CD4-positive, alpha-beta T cell treated with Interleukin-1 beta for 1 hour (primary cell): ENCODE measurements around the gene SPRYD3.

Experiments used
- DNase-seq, 2 donors: peaks; one replicate each; pipeline ENCODE4 v3.0.0-alpha.2; 2020 to 2022

The SPRYD3 gene

DNA sequence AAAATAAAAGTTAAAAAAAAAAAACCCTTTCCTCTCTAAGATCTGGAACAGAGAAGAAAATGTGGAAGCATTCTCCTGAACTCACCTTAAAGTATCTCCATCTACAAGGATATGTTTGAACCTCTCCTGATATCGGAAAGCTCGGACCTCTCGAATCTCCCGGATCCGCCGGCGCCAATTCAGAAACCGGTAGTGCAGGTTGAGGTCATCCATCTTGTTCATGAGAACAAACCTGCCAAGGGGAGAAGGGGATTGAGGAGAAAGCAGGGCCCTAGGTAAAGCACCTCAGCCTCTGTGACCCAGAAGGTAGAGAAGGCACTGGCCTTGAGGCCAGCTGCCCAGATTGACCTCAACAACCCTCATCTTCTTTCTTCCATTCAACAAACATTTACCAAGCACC lies 2.2 kb downstream of the SPRYD3 start:
- DNase-seq, result no peak

DNA sequence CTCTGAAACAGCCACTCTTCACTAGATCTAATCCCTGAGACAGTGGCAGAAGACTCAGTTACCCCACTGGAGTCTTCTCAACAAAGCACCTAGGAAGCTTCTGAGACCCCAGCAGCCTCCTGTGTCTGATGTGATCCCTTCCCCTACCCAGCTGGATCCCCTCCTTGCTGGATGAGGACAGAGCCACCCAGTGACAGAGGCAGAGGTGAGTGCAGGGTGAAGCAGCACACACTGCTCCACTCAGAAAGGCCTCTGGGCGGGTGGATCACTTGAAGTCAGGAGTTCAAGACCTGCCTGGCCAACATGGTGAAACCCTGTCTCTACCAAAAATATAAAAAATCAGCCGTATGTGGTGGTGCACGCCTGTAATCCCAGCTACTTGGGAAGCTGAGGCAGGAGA lies 2.7 kb downstream of the SPRYD3 start:
- no peak for DNase-seq

DNA sequence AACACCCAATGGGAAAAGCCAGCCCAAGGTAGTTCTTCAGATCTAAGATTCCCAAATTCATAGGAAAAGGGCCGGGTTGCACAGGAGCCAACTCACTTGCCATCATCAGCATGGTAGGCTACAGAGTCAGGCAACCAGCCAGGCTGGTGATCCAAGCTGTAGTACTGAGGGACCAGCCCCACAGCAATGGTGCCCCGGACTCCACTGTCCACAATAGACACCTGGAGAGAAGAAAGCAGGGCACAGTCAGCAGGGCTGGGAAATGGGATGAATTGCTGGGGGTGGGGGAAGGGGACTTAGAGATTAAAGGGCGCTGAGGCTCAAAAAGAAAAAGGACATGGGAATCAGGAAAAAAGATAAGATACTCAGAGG lies 4.2 kb downstream of the SPRYD3 start:
- DNase-seq, result no peak

- DNase-seq, result no peak
These were observed 4.7 kb downstream of the SPRYD3 start for GRCh38 chr12:53074283-53074998.

DNA sequence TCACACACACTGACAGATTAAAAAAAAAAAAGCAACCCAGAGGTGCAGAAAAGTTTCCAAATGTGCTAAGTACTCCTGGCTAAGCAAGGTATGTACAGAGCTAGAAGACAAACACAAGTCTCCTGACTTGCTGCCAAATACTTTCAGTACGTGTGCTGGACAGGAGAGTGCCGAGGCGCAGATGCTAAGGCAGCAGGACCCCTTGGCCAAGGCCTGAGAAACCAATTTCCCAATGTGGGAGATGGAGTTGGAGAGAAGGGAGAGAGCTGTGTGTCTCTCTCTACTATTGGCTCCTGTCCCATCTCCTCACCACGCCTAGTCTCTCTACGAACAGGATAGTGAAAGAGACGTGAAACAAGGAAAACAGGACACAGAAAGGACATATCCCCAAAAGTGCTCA lies 5.3 kb downstream of the SPRYD3 start:
- DNase-seq, result no peak

DNA sequence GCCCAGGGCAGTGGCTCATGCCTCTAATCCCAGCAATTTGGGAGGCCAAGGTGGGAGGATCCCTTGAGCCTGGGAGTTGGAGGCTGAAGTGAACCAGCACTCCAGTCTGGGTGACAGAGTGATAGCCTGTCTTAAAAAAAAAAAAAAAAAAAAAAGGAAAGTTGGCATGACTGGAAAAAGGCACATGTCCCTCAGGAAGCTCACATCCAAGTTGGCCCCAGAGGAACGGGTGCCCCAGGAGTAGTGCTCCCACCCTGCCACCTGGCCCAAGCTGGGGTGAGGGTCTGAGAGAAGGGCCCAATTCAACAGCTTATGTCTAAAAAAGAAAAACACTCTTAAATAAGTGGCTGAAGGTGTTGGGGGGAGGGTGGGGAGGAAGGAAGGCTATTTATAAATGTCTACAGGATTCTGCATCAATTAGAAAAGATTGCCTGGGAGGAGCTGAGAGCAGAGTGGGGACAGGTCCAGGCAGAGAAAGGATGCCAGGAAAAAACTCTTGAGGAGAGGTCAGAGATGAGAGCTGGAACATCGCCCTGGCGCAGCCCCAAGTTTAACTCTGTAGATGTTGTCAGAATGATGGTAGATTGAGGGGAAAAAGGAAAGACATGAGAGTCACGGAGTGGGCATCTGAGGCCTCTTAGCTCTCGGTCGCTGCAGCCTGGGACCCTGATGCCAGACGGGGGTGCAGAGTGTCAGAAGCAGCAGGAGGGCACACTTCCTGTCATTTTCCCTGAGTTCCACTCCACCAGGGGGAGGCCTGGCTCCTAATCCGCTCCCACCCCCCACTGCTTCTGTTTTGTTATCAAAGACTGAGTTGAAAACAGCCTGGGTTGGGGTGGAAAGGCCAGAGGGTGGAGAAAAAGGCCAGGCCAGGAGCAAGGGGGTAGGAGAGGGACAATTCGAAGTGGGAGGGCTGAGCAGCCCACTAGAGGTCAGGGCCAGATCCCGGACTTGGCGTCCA lies 7.3 kb downstream of the SPRYD3 start:
- DNase-seq, result no peak

DNA sequence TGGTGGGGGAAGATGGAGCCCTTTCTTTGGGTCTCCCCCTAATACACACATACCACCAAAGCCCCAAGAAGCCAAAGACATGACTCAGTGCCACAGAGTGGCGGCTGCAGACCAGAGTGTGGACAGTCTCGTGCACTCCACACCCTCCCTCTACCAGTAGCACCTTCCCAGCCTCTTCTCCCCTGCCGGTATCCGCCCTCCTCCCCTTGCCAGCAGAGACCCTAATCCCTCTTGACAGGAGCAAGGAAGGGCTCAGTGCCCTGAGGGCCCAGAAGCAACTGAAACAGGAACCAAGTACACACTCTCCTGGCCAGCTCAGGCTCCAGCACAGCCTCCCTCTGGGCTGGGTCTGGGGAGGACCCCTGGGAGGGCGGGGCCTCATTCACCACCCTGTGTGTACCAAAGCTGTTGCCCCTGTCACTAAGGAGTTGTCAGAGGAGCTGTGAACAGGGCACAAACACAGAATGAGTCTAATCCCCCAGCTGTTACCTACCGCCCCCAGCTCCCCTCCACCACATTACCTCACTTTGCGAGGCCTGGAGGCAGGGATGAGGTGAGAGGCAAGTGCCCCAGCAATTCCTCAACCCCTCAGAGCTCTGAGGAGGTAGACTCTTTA lies 8.2 kb downstream of the SPRYD3 start:
- no peak for DNase-seq

DNA sequence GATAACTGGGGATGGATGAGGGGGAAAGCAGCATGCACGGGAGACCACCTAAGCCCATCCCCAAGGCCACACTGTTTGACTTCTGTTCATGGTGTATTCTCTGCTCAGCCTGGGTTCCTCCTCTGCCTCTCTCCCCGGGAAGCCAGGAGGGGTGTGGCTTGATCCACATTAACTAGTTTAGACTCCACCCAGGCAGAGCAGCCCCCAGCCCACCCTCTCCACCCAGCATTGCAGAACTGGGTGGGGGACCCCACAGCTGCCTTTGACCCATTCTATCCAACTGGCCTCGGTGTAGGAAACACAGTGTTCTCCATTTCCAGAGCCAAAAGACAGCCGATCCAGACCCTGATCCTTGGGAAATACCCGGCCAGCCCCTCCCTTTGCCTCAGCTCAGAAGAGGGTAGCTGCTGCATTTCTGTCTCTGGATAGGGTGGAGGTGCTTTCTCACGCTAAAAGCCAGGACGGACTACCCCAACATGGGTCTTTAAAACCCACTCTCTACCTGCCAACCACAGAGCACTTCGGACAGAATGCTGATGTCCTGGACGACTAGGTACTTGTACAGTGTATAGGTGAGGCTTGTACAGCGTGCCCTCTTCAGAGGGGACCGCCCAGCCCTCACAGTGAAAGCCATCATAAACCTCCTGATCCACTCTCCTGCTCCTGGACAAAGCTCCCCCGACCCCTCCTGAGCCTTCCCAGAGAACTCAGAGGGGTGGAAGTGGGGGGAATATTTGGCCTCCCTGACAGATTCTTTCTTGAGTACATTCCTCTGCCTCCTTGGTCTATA lies 9.4 kb downstream of the SPRYD3 start:
- DNase-seq, result no peak

DNA sequence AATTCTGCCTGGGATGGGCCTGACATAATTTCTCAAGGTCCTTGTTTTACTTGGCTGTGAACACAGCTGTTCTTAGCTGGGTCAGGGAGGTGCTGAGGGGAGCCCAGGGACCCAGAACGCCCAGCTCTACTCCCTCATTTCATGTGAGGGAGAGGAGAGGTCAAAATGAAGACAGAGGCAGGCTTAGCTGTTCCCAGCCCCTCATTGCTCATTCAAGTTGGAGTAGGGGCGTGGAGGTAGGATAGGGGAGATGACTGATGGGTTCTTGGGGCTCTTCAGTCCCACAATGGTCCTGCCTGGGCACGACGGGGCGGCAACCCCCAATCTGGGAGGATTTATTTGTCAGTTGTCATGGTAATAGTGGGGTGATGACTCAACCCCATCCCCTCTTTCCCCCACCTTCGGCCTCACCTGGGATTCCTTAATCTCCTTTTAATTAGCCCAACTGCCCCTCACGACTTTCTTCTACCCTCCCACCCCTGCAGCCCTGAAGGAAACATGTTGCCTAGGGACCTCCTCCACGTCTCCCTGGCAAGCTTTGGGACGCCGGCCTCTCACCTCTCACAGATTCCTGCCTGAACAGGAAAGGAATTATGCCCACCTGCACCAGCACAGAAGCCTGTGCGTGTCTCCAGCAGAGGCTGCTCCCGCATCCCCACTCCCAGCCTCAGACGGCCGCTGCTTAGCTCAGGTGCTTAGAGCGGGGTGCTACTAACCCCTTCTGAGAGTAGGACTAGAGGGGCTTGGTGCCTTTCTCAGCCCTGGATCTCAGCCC lies 10.2 kb downstream of the SPRYD3 start:
- no peak for DNase-seq

- no peak for DNase-seq
These were observed 11.0 kb downstream of the SPRYD3 start for GRCh38 chr12:53067993-53068770.

DNA sequence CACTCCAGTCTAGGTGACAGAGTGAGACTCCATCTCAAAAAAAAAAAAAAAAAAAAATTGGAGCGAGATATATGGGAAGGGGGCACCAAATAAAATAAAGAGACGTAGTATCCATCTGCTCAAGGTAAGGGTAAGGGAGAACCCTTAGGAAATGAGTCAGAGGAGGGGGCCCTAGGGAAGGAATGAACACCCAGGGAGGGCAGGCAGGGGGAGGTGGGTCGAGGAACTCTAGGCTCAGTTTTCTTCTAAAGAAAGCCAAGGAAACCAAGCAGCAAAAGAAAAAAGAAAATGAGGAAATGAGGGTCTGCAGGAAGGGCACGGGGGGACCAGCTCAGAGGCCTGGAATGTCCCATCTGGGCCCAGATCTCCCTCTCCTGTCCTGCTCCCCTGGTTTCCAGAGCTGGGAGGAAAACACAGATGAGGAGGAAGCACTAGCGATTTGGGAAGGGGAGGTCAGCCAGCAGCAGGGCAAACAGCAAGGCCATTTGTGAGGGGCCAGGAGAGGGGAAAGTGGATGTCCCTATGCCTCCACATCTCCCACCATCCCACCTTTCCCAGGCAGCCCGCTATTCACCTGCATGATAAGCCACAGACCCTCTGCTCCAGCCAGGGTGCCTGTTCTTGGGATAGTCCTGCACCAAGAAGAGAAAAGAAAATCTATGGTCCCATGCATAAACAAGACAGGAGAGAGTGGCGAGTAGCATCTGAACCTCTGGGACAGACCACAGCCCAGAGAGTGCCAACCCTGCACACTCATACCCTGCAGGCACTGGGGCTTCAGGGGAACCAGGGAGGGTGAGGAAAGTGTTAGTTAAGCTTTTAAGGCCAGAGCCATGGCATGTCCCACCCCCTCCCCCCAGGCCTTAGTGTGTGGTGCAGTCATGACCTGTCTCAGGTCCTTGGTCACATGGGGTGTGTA lies 11.9 kb downstream of the SPRYD3 start:
- DNase-seq, result no peak

- DNase-seq, result peak; percentile 55 to 64
These were observed 12.9 kb downstream of the SPRYD3 start for GRCh38 chr12:53065975-53066931.

GRCh38 chr12:53065470-53065869 lies 13.7 kb downstream of the SPRYD3 start:
- DNase-seq, result no peak

DNA sequence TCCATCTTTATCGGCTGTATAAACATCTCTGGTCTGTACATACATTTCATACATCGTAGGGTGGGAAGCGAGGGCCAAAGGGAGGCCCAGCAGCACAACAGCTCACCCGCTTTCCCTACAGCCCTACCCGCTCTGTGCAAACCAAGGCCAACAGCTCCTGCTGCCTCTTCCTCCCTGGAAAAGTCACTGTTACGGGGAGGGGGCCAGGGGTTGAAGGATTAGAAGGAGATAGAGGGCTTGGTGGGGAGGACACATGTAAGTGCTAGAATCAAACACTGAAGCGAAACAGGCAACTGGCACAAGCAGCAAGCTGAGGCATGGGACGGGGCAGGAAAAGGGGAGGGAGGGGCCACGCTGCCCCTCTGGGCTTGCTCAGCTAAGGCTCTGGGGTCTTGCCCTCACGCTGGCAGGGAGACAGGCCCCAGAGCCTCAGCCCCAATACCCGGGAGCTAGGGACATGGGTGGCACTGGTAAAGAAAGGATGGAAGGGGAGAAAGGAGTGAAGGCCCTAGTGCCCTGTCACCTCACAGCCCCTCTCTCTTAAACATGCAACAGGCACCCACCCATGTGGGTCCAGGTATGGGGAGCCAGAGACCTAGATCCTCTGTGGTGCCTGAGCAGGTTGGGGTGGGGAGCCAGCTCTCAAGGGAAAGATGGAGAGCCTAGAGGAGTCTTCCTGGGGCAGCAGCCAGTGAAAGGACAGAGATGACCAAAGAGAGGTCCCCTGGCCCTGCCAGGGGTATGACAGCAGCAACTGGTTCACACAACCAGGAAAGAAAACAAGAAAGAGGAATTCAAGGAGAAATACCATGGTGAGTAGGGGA lies 14.4 kb downstream of the SPRYD3 start:
- DNase-seq, result no peak

- DNase-seq, result no peak
These were observed 15.2 kb downstream of the SPRYD3 start for GRCh38 chr12:53063708-53064612.

GRCh38 chr12:53062977-53063707 lies 16.0 kb downstream of the SPRYD3 start:
- no peak for DNase-seq
